Activated CD8-positive, alpha-beta memory T cell treated with anti-CD3 and anti-CD28 coated beads, Interleukin-2, amount 50 U/mL, for 24 hours (primary cell): ENCODE data around the gene ATP11C.
"Not testable (repeated sequence)": the region's sequence is repeated elsewhere in the genome, so short reads cannot be mapped to it uniquely, and the experiment has no call there.

Experiments
- DNase-seq: peaks from one replicate; pipeline ENCODE4 v3.0.0-alpha.2; 2020; ENCODE audit errors: extremely low read depth

Gene ATP11C

DNA sequence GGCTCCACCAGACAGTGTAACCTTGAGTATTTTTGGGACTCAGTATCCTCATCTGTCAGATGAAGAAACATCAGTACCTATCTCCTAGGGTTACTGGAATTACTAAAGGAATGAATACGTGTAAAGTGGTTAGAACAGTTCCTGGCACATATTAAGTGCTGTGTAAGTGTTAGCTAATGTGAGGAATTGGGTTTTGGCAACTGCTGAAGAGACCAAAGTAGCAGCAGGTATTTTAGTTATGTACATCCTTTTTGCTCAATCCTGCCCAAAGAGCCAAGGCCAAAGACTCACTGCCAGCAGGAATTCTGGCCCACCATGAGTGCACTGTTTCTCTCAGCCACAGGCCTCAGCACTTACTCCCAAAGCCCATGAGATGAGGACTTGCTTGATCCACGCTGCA is 208.2 kb downstream of the ATP11C start:
- DNase-seq = no peak

DNA sequence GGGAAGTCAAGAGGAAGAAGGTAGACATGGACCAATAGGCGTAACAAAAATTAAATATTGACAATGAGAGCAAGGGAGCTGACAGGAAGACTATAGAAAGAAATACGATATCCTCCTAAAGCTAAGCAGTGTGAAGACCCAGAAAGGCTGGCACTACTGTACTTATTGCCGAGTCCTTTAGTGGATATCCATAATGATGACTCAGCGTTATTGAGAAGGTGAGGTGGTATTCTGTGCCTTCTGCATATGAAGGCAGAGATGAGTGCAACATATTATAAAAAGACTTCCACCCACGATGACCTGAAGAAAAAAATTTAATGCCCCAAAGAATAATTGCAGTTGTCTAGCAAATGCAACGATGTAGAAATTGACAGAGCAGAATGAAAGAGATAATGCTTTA is 211.9 kb downstream of the ATP11C start:
- no peak for DNase-seq

DNA sequence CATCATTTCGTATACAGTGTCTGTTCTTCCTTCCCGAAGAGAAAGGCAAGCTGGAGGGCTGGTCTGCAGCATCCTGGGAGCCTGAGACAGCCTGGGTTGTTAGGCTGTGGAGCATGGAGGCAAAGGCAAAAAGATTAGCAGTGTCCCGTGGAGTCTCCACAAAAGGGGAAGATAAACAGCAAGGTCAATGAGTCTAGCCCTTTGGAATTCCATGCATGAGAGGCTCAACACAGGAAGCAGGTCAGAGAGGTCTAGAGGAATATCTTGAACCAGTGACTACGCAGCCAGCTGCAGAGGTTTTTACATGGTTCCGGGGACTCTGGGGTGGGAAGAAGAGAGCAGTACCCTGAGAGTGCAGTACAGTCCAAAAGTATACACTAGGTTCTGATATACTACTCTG is 212.7 kb downstream of the ATP11C start:
- DNase-seq = no peak

DNA sequence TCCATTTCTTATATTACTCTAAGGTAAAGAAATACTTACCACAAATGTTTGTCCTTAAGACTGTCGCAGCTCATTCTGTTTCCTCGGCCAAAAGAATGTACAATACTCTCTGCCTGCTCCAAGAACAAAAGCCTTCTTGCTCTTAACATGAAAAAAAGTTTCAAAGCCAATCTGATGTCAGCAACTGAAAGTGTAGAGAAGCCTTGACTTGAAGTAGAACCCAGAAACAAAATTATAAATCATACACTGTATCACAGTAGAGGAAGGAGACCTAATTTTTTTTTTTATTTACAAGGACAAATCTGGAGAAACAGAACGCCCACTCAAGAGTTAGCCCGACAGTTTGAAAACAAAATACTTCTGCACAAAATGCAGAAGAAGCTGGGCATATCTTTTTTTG is 224.8 kb downstream of the ATP11C start, which contains the start of gene MCF2:
Gene MCF2 (minus strand): TSS at position 101 of the 400 bp plus-strand sequence. CDS start 56,423 bp downstream, outside the sequence.
- no peak for DNase-seq

DNA sequence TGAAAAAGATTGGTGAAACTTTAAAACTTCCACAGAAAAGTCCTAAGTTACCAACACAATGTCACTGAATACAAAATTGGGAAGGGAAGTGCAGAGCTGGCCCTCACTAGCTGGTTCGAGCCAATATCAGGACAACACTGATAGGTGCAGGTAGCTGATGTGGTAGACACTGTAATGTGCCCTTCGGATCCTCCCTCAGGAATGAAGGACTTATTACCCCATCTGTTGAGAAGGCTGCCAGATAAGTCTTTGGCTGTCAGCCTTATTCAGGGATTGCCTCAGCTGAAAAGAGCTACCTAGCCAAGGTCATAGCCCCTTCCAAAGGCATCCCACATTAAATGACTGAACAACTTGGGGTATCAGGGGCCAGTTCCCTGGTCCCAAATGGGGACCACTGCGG is 230.2 kb downstream of the ATP11C start:
- no peak for DNase-seq

DNA sequence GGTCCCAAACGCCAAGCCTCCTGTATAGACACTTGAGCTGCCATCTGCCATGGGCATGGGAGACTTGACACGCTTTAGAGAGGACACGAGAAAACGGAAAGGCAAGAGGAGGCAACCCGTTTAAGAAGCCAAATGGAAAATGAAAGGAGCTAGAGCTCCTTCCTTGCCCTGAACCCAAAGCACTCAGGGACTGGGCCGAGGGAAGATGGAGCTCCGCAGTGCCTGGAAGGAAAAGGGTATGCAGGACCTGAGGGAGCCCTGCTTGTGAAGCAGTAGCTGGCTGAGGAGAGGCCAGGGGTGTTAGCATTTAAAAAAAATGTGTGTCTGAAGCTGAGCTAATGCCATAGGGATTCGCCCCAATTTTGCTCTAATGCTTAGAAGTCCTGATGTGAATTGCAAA is 239.9 kb downstream of the ATP11C start:
- no peak for DNase-seq

DNA sequence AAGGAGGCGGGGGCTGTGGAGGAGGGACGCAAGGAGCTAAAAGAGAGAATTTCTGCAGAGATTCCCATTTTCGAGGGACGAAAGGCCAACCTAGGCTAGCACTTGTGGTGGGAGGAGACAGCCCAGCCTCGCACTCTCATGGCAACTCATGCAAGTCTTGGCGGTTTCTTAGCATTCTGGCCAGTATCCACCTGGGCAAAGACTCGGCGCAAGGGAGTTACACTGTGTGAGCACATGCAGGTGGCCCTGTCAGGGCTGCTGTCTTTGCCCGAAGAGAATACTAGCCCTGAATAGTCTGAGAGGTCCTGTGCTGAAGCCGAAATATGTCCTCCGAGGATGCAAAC is 240.4 kb downstream of the ATP11C start:
- DNase-seq = no peak

DNA sequence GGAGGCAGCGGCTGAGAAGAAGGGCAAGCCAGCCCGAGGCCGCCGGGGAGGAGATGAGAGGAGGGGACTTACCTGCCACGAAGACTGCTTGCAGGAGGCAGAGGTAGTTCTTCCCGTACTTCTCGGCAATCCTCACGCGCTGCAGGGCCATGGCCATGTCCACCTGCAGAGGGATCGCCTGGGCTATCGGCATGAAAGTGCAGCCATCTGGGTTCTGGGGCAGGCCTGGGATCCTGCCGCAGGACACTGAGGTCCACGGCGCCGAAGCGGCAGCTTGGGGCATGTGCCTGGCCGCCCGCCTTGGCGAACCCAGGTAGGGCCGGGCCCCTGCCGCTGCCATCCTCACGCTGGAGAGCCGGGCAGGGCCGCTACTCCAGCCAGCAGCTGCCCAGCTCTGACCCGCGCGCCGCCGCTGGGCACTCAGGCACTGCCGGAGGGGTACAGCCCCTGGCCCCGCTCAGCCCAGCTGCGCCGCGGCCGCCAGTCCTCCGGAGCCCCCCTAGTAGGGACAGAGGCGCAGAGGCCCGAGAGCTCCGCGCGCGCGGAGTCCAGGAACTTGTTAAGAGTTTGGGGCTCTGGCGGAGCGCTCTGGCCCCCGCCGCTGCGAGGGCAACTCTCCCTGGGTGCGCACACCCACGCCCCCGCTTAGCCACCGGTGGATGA is 240.9 kb downstream of the ATP11C start:
- no peak for DNase-seq

DNA sequence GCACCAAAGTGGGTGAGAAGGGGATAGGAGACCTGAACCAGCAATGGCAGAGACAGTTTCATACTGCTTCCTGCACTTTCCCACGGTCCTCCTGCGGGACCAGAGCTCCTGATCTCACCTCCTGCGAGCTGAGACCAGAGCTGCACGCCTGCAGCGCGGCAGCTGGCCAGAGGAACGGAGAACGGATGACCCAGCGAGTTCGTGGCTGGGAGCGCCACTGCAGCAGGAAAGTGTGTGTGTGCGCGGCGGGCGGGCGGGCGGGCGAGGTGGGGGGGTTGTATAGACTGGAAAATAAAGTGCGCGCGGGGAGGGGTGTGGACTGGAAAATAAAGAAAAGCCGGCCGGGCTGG is 241.4 kb downstream of the ATP11C start:
- no peak for DNase-seq

DNA sequence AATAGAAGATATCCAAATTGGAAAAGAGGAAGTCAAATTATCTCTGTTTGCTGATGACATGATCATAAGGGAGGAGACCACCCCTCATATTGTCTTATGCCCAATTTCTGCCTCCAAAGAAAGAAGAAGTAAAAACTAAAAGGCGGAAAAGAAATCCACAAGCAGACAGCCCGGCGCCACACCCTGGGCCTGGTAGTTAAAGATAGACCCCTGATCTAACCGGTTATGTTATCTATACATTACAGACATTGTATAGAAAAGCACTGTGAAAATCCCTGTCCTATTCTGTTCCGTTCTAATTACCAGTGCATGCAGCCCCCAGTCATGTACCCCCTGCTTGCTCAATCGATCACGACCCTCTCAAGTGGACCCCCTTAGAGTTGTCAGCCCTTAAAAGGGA is 247.7 kb downstream of the ATP11C start:
- DNase-seq = not testable (repeated sequence)

DNA sequence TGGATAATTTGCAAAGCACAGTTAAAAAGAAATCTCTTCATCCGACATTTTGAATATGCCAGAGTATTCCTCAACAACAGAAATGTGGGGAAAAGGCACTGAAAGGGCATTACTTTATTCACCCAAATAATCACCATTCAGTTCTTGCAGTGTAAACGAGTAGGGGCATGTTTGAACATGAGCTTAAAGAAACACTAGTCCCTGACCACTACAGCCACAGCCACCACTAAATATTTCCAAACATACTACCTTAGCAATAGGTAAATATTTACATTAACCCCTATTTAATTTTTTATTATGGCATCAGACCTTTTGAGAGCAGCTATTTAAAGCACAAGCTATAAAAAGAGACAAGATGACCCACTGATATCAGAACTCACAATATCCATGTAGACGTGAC is 252.5 kb downstream of the ATP11C start:
- no peak for DNase-seq
